Stomach (tissue), 9 donors: Measurements from ENCODE around the gene NXPE3. TPM values are rescaled to one million over a fixed set of nuclear protein-coding genes. Genes with fewer than 3 reads are reported as not detected.

Experiments used
- DNase-seq, 2 donors: peaks; one replicate each; pipeline versions ENCODE4 v3.0.0 to v3.0.0-alpha.2; 2013 to 2019
- H3K27ac ChIP-seq, 5 donors: fragments of 200-600 bp in 4 of 5; sonication (generic) in 4 of 5; one replicate each; pipeline ENCODE4 v1.5.1; 2013 to 2019; ENCODE audit warnings: mild to moderate bottlenecking in 1 of 5, moderate library complexity in 1 of 5
- H3K27me3 ChIP-seq, 3 donors: fragments of 200-600 bp; sonication (generic); one replicate each; pipeline ENCODE4 v1.5.1; 2017 to 2019; ENCODE audit warnings: mixed run types in 1 of 3
- H3K36me3 ChIP-seq, 4 donors: fragments of 200-600 bp; sonication (generic); 1 replicate in 3 of 4; 2 replicates in 1 of 4; pipeline ENCODE4 v1.5.1; 2016 to 2019
- H3K4me1 ChIP-seq, 4 donors: fragments of 200-600 bp; sonication (generic); one replicate each; pipeline ENCODE4 v1.5.1; 2016 to 2019
- H3K4me3 ChIP-seq, 4 donors: fragments of 200-600 bp; sonication (generic) in 3 of 4; one replicate each; pipeline ENCODE4 v1.5.1; 2016 to 2019; ENCODE audit warnings: mild to moderate bottlenecking in 1 of 4
- H3K9me3 ChIP-seq, 4 donors: fragments of 200-600 bp; sonication (generic); one replicate each; pipeline ENCODE4 v1.5.1; 2016 to 2019
- EP300 ChIP-seq: sonication (generic); formaldehyde crosslinking; IDR thresholded peaks from one replicate; pipeline ENCODE4 v1.6.1; 2017; ENCODE audit warnings: antibody characterized with exemption
- POLR2A ChIP-seq, 4 donors: fragments of 450-650 bp; IDR thresholded peaks; one replicate each; pipeline ENCODE4 v1.6.1; 2016; ENCODE audit warnings: antibody characterized with exemption in 4 of 4, control low read depth in 2 of 4, mild to moderate bottlenecking in 1 of 4, moderate library complexity in 1 of 4
- POLR2AphosphoS5 ChIP-seq, 3 donors: sonication (generic); formaldehyde crosslinking; IDR thresholded peaks; one replicate each; pipeline ENCODE4 v1.6.1; 2016; ENCODE audit warnings: antibody characterized with exemption in 3 of 3
- WGBS, 5 donors: extraction: QIAGEN DNeasy Blood & Tissue Kit in 3 of 5; methylation state at CpG; one replicate each; pipeline versions ENCODE4 v1.1.5 to v1.1.7; 2013 to 2018; 5-methylcytosine and 5-hydroxymethylcytosine counted together
- intact Hi-C: fragments of 100-400 bp; cut with DNase I; formaldehyde crosslinking; loops from one replicate; pipeline ENCODE4 v1.15.1; 2023; ENCODE audit warnings: low total_unique reads
- polyA plus RNA-seq, 3 donors: library from polyadenylated mRNA; stranded (reverse); fragments of 200-250 nt; gene quantifications; one replicate each; pipeline ENCODE4 v1.2.3, GENCODE V29; 2013
- total RNA-seq, 5 donors: library from RNA; depleted of rRNA; stranded (reverse); fragments of >200 nt; gene quantifications; one replicate each; pipeline versions ENCODE4 v1.1.0 to v1.2.3, GENCODE V29; 2014 to 2016
- TF ChIP-seq, protein P1 (sequence below), 7 experiments: fragments of 450-650 bp in 4 of 7; fragments of 200-600 bp in 3 of 7; sonication (generic) in 3 of 7; IDR thresholded peaks; one replicate each; pipeline ENCODE4 v1.5.1; 2016 to 2019; ENCODE audit warnings: antibody characterized with exemption in 7 of 7, control low read depth in 2 of 7, mild to moderate bottlenecking in 1 of 7
- donor health status: healthy with polysubstance abuse.
- donor health status: Bipolar disorder and iron deficiency.
- donor health status: healthy.

NXPE3 gene
- total and polyA plus RNA-seq, 8 donors, result 0.58 to 43.2 (median 6.0) TPM

DNA sequence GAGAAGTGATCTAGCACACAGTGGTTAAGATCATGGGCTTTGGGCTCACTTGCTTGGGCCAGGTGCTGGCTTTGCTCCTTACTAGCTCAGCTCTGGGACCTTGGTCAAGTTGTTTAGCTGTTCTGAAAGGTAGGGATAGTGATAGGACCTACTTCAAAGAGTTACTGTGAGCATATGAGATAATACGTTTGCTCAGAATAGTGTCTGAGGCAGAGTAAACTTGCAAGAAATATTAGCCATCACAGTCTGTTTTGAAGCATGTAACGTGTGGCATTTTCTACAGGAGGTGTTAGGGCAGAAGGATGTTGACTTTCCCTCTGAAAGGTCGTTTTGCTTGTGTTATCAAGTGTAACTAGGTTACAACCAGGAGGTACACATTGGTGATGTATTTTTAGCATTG, 35.8 kb downstream of the NXPE3 start:
- intact Hi-C loops, result loop anchor here (5.0 kb wide), 1 partner anchor 412 kb away; no protein-coding TSS in a partner anchor
- WGBS, 5 donors, result 23 to 40% (median 36%) methylated on average over 3 of the region's 3 CpGs

DNA sequence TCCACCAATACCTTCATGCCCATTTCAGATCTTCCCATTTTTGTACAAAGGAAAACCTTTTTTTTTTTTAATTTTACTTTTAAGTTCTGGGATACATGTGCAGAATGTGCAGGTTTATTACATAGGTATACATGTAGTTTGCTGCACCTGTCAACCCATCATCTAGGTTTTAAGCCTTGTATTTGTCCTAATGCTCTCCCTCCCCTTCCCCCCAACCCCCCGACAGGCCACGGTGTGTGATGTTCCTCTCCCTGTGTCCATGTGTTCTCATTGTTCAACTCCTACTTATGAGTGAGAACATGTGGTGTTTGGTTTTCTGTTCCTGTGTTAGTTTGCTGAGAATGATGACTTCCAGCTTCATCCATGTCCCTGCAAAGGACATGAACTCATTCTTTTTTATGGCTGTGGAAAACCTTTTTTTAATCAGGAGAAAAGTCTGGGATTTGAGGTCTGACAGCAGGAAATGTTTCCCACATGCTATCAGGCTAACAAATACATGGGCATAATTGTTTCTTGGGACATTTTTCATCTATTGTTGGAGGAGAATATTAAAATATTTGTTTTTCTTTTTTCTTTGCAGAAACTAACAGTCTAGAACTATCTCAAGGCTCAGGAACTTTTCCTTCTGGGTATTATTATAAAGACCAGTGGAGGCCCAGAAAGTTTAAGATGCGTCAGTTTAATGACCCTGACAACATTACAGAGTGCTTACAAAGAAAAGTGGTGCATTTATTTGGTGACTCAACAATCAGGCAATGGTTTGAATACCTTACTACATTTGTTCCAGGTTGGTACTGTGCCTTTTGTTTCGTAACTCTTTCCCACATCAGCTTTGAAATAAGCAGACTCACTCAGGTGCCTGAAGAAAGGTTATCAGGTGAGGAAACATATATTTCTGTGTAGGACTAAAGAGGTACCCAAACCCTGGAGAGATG, 37.5 kb downstream of the NXPE3 start:
- no peaks in the 10 kb centered on the region for H3K27me3 ChIP-seq
- 64 to 81% (median 77%) methylated on average over 4 of the region's 4 CpGs for WGBS, 5 donors
- intact Hi-C loops, result no loop called here
- no peaks in the 10 kb centered on the region for H3K9me3 ChIP-seq
- H3K4me3 ChIP-seq, result no peak overlapping the region
- H3K36me3 ChIP-seq, result peaks cover under 1 to 25% (median 11%) of the 10 kb centered on the region in 4 donors
- no peak overlapping the region for H3K27ac ChIP-seq
- no peak for DNase-seq
- H3K4me1 ChIP-seq, result peaks cover 0 to 38% (median 15%) of the 10 kb centered on the region in 4 donors
- TF ChIP-seq POLR2AphosphoS5 (IDR thresholded peaks at IDR 0.05), result no peak
- no peak for TF ChIP-seq POLR2A (IDR thresholded peaks at IDR 0.05)
- TF ChIP-seq EP300, result no peak
- TF ChIP-seq, protein P1, sequence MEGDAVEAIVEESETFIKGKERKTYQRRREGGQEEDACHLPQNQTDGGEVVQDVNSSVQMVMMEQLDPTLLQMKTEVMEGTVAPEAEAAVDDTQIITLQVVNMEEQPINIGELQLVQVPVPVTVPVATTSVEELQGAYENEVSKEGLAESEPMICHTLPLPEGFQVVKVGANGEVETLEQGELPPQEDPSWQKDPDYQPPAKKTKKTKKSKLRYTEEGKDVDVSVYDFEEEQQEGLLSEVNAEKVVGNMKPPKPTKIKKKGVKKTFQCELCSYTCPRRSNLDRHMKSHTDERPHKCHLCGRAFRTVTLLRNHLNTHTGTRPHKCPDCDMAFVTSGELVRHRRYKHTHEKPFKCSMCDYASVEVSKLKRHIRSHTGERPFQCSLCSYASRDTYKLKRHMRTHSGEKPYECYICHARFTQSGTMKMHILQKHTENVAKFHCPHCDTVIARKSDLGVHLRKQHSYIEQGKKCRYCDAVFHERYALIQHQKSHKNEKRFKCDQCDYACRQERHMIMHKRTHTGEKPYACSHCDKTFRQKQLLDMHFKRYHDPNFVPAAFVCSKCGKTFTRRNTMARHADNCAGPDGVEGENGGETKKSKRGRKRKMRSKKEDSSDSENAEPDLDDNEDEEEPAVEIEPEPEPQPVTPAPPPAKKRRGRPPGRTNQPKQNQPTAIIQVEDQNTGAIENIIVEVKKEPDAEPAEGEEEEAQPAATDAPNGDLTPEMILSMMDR (IDR thresholded peaks at IDR 0.05), result no peak

More for the DNA sequence above, 35.8 kb downstream of the NXPE3 start:
- Histone ChIP-seq H3K27ac (peak overlapping the region in 4 of 5 donors; percentile 39 to 77 (median 56)), H3K4me3 (no peak overlapping the region), H3K4me1 (peaks cover 0 to 43% (median 17%) of the 10 kb centered on the region in 4 donors), H3K36me3 (peaks cover 0 to 17% (median 8%) of the 10 kb centered on the region in 4 donors), H3K27me3 (no peaks in the 10 kb centered on the region), H3K9me3 (no peaks in the 10 kb centered on the region)
- TF ChIP-seq, protein P1 (IDR thresholded peaks at IDR 0.05), result no peak
- TF ChIP-seq POLR2AphosphoS5 (IDR thresholded peaks at IDR 0.05) (peak in 1 of 3 donors; percentile 58), POLR2A (IDR thresholded peaks at IDR 0.05) (no peak), EP300 (no peak)
- DNase-seq, result peak in 1 of 2 donors; percentile 86

DNA sequence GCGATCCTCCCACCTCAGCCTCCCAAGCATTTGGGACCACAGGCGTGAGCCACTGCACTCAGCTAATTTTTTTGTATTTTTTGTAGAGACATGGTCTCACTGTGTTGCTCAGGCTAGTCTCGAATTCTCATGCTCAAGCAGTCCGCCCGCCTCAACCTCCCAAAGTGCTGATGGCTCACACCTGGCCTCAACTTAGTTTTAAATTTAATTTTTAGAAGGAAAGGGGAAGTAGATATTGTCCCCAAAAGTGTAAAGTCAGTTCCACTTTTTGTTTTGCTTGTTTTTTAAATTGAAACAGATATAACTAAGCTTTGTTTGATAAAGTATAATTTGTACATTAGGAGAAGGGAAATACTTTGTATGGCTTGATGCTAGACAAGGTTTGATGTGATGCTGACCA, 39.0 kb downstream of the NXPE3 start:
- intact Hi-C loops, result no loop called here
- H3K27me3 ChIP-seq, result no peaks in the 10 kb centered on the region
- H3K4me1 ChIP-seq, result peaks cover 0 to 38% (median 15%) of the 10 kb centered on the region in 4 donors
- TF ChIP-seq, protein P1 (IDR thresholded peaks at IDR 0.05), result no peak
- TF ChIP-seq POLR2A (IDR thresholded peaks at IDR 0.05) (no peak), POLR2AphosphoS5 (IDR thresholded peaks at IDR 0.05) (no peak), EP300 (no peak)
- H3K4me3 ChIP-seq, result no peak overlapping the region
- 90 to 97% (median 96%) methylated on average over 5 of the region's 5 CpGs for WGBS, 5 donors
- no peak for DNase-seq
- no peaks in the 10 kb centered on the region for H3K9me3 ChIP-seq
- H3K27ac ChIP-seq, result no peak overlapping the region
- H3K36me3 ChIP-seq, result peaks cover 4 to 33% (median 16%) of the 10 kb centered on the region in 4 donors

DNA sequence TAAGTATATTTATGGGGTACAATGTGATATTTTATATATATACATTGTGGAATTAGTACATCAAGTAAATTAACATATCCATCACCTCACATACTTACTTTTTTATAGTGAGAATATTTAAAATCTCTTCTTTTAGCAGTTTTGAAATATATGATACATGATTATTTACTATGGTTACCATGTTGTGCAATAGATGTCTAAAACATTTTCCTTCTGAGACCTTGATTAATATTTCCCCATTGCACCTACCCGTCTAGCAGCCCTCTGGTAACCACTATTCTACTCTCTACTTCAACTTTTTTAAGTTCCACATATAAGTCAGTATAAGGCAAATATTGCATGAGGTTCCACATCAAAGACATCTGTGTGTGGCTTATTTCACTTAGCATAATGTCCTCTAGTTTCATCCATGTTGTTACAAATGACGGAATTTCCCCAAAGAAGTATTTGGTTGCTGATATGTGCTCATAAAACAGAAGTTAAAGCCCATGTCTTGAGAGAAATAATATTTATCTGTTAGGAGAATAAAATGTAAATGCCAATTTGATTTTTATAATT, 40.7 kb downstream of the NXPE3 start:
- H3K36me3 ChIP-seq, result peaks cover 4 to 33% (median 16%) of the 10 kb centered on the region in 4 donors
- H3K4me1 ChIP-seq, result peaks cover 0 to 24% (median 4%) of the 10 kb centered on the region in 4 donors
- H3K9me3 ChIP-seq, result no peaks in the 10 kb centered on the region
- whole genome bisulfite sequencing, 5 donors, result 87 to 93% (median 88%) methylated on average over 2 of the region's 2 CpGs
- no peak for DNase-seq
- H3K27ac ChIP-seq, result no peak overlapping the region
- H3K27me3 ChIP-seq, result no peaks in the 10 kb centered on the region
- intact Hi-C loops, result no loop called here
- TF ChIP-seq POLR2A (IDR thresholded peaks at IDR 0.05) (no peak), EP300 (no peak), POLR2AphosphoS5 (IDR thresholded peaks at IDR 0.05) (no peak)
- TF ChIP-seq, protein P1 (IDR thresholded peaks at IDR 0.05), result no peak
- H3K4me3 ChIP-seq, result no peak overlapping the region
